ENCODE results near the gene MRPL28.
"Not testable (repeated sequence)": the region's sequence is repeated elsewhere in the genome, so short reads cannot be mapped to it uniquely, and the experiment has no call there.

The MRPL28 gene

GRCh38 chr16:370443-370842 lies at the start of gene MRPL28:
MRPL28 (minus strand) TSS chr16:370538; CDS start chr16:370218, 320 bp downstream.
- Mint-ChIP-seq H3K27me3 (no peaks in the 10 kb centered on the region), H3K4me3 (peak within 1 kb of the TSS; percentile 88 to 92), H3K9me3 (no peaks in the 10 kb centered on the region), H3K27ac (peak within 1 kb of the TSS; percentile 92 to 98), H3K4me1 (peaks cover 20% of the 10 kb centered on the region)
- peak; percentile 93 to 96 for DNase-seq
- ATAC-seq, result peak; percentile 97

GRCh38 chr16:415170-415498 lies 44.8 kb upstream of the MRPL28 start:
- DNase-seq, ATAC-seq, H3K27me3 Mint-ChIP-seq, H3K9me3 Mint-ChIP-seq, H3K4me3 Mint-ChIP-seq, H3K27ac Mint-ChIP-seq, H3K4me1 Mint-ChIP-seq: not testable (repeated sequence)

GRCh38 chr16:414395-415169 lies 44.2 kb upstream of the MRPL28 start:
- Mint-ChIP-seq H3K9me3 (no peaks in the 10 kb centered on the region), H3K27me3 (no peaks in the 10 kb centered on the region), H3K4me3 (no peak overlapping the region), H3K27ac (no peak overlapping the region), H3K4me1 (no peaks in the 10 kb centered on the region)
- ATAC-seq (no peak), DNase-seq (no peak)

DNA sequence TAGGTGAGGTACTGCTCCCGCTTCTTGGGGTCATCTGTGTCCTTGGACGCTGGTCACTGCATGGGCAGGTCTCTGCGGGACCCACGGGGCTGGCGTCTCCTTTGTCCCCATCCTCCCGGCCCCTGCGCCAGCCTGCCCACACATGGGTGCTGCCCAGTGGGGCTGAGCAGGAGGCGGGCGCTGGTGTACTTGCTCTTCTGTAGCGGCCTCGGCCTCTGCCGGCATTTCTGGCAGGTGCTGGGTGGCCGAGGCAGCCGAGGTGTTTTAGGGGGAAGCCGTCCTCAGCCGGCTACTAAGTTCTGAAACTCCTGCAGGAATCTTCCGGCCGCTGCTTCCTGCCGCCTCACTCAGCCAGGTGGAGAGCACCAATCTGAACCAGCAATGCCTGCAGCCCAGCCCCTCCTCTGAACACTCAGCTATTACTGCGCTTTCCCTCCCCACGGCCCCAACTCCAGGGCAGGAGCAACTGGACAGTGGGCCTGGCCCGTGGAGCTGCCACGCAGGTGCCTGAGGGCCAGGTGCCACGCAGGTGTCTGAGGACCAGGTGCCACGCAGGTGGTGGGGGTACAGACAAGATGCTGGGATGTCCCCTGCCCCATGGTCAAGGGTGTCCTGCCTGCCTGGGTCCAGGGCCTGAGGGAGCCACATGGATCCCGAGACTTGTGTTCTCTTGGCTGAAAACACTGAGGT lies 41.4 kb upstream of the MRPL28 start:
- Mint-ChIP-seq H3K4me1 (no peaks in the 10 kb centered on the region), H3K4me3 (no peak overlapping the region), H3K9me3 (no peaks in the 10 kb centered on the region), H3K27ac (no peak overlapping the region), H3K27me3 (no peaks in the 10 kb centered on the region)
- ATAC-seq (no peak), DNase-seq (no peak)

DNA sequence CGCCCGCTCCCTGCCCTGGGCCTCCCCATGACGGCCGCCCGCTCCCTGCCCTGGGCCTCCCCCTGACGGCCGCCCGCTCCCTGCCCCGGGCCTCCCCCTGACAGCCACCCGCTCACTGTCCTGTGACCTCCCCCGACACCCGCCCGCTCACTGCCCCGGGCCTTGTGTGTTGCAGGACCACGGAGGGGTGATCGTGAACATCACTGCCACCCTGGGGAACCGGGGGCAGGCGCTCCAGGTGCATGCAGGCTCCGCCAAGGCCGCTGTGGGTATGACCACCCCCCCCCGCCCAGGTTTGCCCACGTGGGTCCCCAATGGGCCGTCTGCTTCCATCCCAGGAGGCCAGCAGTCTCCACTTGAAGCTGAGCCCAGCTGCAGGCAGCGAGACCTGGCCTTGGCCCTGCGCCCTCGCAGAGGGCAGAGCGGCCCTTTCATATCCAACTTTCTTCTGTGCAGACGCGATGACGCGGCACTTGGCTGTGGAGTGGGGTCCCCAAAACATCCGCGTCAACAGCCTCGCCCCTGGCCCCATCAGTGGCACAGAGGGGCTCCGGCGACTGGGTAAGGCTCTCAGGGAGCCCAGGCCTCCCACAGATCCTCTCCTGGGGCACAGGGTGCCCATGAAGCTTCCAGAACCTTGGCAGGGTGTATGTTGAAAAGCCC lies 40.3 kb upstream of the MRPL28 start:
- peak overlapping the region in 1 of 2 donors; percentile 72 for H3K27ac Mint-ChIP-seq
- ATAC-seq (peak; percentile 69), DNase-seq (no peak)
- no peaks in the 10 kb centered on the region for H3K4me1 Mint-ChIP-seq
- no peak overlapping the region for H3K4me3 Mint-ChIP-seq
- no peaks in the 10 kb centered on the region for H3K9me3 Mint-ChIP-seq
- H3K27me3 Mint-ChIP-seq, result no peaks in the 10 kb centered on the region

DNA sequence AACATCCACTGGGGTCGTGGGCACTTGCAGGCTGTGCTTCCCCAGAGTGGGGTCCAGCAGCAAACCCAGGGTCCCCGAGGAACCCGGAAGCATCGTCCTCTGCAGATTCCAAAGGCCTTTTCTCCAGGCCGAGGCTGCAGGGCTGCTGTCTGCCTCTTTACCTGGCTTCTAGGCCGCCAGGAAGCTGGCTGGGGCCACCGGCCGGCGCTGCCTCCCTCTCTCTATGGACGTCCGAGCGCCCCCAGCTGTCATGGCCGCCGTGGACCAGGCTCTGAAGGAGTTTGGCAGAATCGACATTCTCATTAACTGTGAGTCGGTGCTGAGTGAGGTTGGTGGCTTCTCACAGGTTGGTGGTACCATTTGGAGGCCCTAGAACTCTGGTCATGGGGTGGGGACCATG lies 36.9 kb upstream of the MRPL28 start:
- H3K27me3 Mint-ChIP-seq, result no peaks in the 10 kb centered on the region
- ATAC-seq, result no peak

DNA sequence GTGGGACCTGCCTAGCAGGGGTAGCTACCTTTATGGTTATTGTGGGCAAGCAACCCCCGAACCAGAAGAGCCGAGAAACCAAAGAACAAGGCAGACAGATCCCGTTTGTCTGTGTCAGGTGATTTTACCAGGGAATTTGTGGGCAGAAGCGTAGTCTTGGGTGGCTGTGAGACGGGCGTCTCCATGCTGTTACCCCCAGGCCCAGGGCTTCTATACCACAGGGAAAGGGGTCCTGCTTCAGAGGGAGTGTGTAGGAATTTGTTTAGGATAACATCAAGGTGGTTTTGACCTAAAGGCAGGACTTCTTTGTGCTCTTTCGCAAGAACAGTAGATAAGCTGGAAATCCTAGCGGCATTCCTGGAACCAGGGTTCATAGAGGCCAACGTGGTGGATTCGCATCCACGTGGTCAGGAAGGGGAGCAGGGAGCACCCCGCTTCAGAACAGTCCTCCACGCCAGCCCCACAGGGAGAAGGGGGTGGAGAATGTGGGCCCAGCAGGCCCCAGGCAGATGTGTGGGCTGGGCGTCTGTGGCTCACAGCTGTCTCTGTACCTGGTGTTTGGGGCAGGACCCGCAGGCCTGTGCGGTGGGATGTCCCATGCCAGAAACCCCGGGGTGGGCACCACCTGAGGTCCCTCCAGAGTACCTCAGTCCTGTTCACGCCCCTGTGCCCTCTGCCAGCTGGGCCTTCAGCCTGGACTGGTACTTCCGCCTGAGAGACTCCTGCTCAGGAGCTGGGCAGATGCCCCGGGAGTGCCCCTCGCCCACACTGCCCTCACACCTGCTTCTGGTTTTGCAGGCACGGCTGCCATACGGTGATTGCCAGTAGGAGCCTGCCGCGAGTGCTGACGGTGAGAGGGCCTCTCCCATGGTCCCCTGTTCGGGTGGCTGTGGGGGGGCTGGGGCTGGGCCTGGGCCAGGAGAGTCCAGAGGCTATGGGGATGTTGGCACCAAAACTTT lies 35.5 kb upstream of the MRPL28 start:
- ATAC-seq (no peak), DNase-seq (no peak)
- Mint-ChIP-seq H3K9me3 (no peaks in the 10 kb centered on the region), H3K27me3 (no peaks in the 10 kb centered on the region), H3K27ac (peak overlapping the region in 1 of 2 donors; percentile 67), H3K4me3 (no peak overlapping the region), H3K4me1 (peaks cover under 1% of the 10 kb centered on the region)

More for the DNA sequence above, 36.9 kb upstream of the MRPL28 start:
- no peaks in the 10 kb centered on the region for H3K4me1 Mint-ChIP-seq
- no peaks in the 10 kb centered on the region for H3K9me3 Mint-ChIP-seq
- no peak for DNase-seq
- H3K4me3 Mint-ChIP-seq, result no peak overlapping the region
- H3K27ac Mint-ChIP-seq, result no peak overlapping the region

- no peak overlapping the region for H3K4me3 Mint-ChIP-seq
These were observed 34.7 kb upstream of the MRPL28 start for GRCh38 chr16:404971-405486.

GRCh38 chr16:401468-402348 lies 31.4 kb upstream of the MRPL28 start, which contains the start of gene DECR2:
DECR2 (plus strand) TSS chr16:401885; CDS start chr16:401964, 79 bp downstream.
- H3K4me3 Mint-ChIP-seq, result peak within 1 kb of the TSS; percentile 90 to 95
- no peaks in the 10 kb centered on the region for H3K9me3 Mint-ChIP-seq
- DNase-seq (peak; percentile 93 to 94), ATAC-seq (peak; percentile 85)
- H3K27ac Mint-ChIP-seq, result peak within 1 kb of the TSS; percentile 93 to 94
- H3K4me1 Mint-ChIP-seq, result peaks cover 34% of the 10 kb centered on the region
- peaks cover 3% of the 10 kb centered on the region for H3K27me3 Mint-ChIP-seq

More at GRCh38 chr16:404971-405486, 34.7 kb upstream of the MRPL28 start:
- no peak for ATAC-seq
- no peak for DNase-seq
- Mint-ChIP-seq H3K27me3 (no peaks in the 10 kb centered on the region), H3K27ac (no peak overlapping the region), H3K9me3 (no peaks in the 10 kb centered on the region), H3K4me1 (peaks cover 8% of the 10 kb centered on the region)

- H3K27ac Mint-ChIP-seq, result no peak overlapping the region
- no peak for ATAC-seq
These were observed 29.8 kb upstream of the MRPL28 start for GRCh38 chr16:400061-400591.

DNA sequence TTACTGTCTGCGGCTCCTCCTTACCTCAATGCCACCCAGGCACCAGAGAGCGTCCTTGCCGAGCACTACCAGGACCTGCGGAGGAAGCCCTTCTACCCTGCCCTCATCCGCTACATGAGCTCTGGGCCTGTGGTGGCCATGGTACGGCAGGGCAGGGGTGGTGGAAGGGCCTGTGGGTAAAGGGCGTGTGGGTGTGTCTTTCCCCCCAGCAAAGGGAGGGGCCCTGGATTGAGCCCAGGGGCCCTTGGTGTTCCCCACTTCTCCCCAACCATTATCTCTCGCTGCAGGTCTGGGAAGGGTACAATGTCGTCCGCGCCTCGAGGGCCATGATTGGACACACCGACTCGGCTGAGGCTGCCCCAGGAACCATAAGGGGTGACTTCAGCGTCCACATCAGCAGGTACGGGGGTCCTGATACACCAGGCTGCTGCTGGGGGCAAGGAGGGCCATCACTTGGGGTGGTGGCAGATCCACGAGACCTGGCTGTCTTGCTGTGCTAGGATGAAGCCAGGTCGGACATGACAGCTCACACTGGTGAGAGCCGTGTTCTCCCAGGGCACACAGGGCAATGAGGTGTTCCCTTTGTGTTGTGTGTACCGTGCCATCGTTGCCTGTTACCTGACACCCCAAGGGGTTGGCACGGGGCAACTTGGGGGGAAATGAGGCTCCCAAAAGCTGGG lies 29.1 kb upstream of the MRPL28 start:
- Mint-ChIP-seq H3K9me3 (no peaks in the 10 kb centered on the region), H3K4me1 (peaks cover 40% of the 10 kb centered on the region), H3K27me3 (peaks cover 11% of the 10 kb centered on the region), H3K27ac (no peak overlapping the region), H3K4me3 (peak overlapping the region in 1 of 2 donors; percentile 13)
- ATAC-seq (no peak), DNase-seq (no peak)

More at GRCh38 chr16:400061-400591, 29.8 kb upstream of the MRPL28 start:
- H3K4me3 Mint-ChIP-seq, result peak overlapping the region; percentile 90 to 95
- peaks cover 11% of the 10 kb centered on the region for H3K27me3 Mint-ChIP-seq
- no peak for DNase-seq
- H3K4me1 Mint-ChIP-seq, result peaks cover 40% of the 10 kb centered on the region
- H3K9me3 Mint-ChIP-seq, result no peaks in the 10 kb centered on the region

GRCh38 chr16:398561-399339 lies 28.4 kb upstream of the MRPL28 start:
- Mint-ChIP-seq H3K27ac (no peak overlapping the region), H3K9me3 (no peaks in the 10 kb centered on the region), H3K4me3 (peak overlapping the region; percentile 36 to 71), H3K4me1 (peaks cover 40% of the 10 kb centered on the region), H3K27me3 (peaks cover 11% of the 10 kb centered on the region)
- ATAC-seq, result no peak
- DNase-seq, result peak in 1 of 2 donors; percentile 16

All from stimulated activated naive CD8-positive, alpha-beta T cell treated with anti-CD3 and anti-CD28 coated beads, Interleukin-15, amount 100 ng/mL, for 72 hours (primary cell).